Measurements from ENCODE around the gene TOM1L2. TPM values are rescaled to one million over a fixed set of nuclear protein-coding genes. Genes with fewer than 3 reads are reported as not detected.

TOM1L2 gene
- total RNA-seq, 1 experiment from 2014 or later, result 24.1 TPM

DNA sequence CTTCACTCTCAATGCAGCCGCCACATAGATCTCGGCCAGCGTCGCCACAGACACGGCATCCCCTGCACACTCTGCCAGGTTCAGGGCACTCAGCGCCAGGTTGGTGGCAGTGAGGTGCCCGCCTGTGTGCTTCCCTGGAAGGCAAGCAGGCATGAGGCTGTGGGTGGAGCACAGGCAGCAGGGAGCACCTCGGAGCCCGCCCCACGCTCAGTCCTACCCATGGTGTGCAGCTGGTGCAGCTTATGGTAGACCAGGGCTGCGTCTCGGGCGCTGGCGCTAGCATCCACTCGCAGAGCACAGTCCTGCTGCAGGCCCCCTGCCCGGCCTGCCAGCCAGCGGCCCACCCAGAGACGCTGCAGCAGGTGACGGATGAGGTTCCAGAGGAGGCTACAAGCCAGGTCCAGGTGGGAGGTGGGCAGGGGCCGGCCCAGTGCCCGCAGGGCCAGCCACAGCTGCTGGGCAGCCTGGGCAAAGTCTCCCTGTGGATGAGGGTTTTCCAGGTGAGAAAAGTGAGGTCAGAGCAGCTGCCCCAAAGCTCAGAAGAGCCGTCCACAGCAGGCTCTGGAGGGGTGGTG is 155.9 kb downstream of the TOM1L2 start:
- H3K9ac ChIP-seq (ENCODE audit: low read length), result no peak overlapping the region
- intact Hi-C loops (cut with micrococcal nuclease), result no loop called here
- H3K9me2 ChIP-seq (ENCODE audit: insufficient read depth), result no peaks in the 10 kb centered on the region
- peaks cover 30 to 74% of the 10 kb centered on the region in 2 experiments for H3K36me3 ChIP-seq (ENCODE audit: control insufficient read depth in 1 of 2, insufficient read depth in 2 of 2, low read length in 2 of 2)
- peaks cover 47% of the 10 kb centered on the region for H3K79me2 ChIP-seq (ENCODE audit: insufficient read depth, low read length)
- CTCF ChIA-PET, result no interaction called here
- POLR2A ChIA-PET, result no interaction called here
- no peak overlapping the region for H2AFZ ChIP-seq (ENCODE audit: low read depth, low read length, poor library complexity, severe bottlenecking)
- no peak overlapping the region for H3K4me2 ChIP-seq (ENCODE audit: low read length)
- ATAC-seq (no peak), DNase-seq (ENCODE audit: low read depth, low spot score) (no peak)
- no peaks in the 10 kb centered on the region for H3K9me3 ChIP-seq (ENCODE audit: control insufficient read depth in 1 of 2, insufficient read depth in 1 of 2, low read depth in 1 of 2, low read length in 2 of 2)
- no peaks in the 10 kb centered on the region for H3K27me3 ChIP-seq (ENCODE audit: insufficient read depth, low read length)
- no peak for TF ChIP-seq ZFX (IDR thresholded peaks at IDR 0.05)
- H3K27ac ChIP-seq (ENCODE audit: low read depth, low read length), result peak overlapping the region; percentile 39; the same call in 1 of the 2 replicates
- peaks cover 41 to 46% of the 10 kb centered on the region in 2 experiments for H3K4me1 ChIP-seq (ENCODE audit: control insufficient read depth in 1 of 2, insufficient read depth in 2 of 2, low read length in 2 of 2)
- RAD21 ChIA-PET (ENCODE audit: low non-redundant PET in 1 of 2, low total read pairs in 2 of 2, uncharacterized antibody in 2 of 2, unreplicated experiment in 2 of 2), result no interaction called here
- H3K4me3 ChIP-seq (replicated peaks in 1 of 2; ENCODE audit: low read depth in 1 of 2, low read length in 2 of 2), result no peak overlapping the region
- no TSS peak for BruUV-seq (replicated peaks)
- no peaks in the 10 kb centered on the region; the same call in 1 of the 2 replicates for H4K20me1 ChIP-seq (ENCODE audit: insufficient read depth)

DNA sequence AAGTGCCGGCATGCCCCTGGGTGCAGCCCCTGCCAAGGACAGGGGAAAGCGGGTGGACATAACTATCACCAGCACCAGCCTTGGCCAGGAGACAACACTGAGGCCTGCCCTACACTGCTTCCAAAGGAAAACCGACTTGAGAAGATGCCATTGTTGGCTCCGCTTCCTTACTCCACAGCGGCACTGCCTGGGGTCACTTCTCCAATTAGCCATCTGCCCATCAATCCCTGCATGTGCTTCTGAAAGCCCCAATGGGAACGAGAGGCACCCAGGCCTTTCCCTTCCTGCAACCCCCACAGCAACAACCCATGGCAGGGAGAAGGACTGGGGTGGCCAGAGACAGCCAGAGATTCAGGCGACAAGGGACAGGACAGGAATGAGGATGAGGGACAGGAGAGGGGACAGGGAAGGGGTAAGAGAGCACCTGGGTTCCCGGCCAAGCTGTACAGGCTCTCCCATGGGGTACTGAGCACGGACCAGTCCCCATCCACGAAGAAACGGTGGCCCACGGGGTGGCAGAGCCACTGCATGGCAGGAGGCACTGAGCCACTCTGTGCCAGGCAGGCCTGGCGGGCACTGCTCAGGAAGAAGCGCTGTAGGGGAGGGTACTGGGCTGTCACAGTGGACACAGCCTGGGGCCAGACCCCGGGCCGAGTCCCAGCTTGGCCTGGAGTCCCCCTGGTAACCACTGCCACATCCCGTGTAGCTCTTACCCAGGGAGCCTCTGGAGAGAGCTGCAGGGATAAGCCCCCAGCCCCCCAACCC is 156.6 kb downstream of the TOM1L2 start:
- Histone ChIP-seq H3K36me3 (ENCODE audit: control insufficient read depth in 1 of 2, insufficient read depth in 2 of 2, low read length in 2 of 2) (peaks cover 30 to 74% of the 10 kb centered on the region in 2 experiments), H3K9me2 (ENCODE audit: insufficient read depth) (no peaks in the 10 kb centered on the region), H3K9me3 (ENCODE audit: control insufficient read depth in 1 of 2, insufficient read depth in 1 of 2, low read depth in 1 of 2, low read length in 2 of 2) (no peaks in the 10 kb centered on the region), H3K4me1 (ENCODE audit: control insufficient read depth in 1 of 2, insufficient read depth in 2 of 2, low read length in 2 of 2) (peaks cover 33 to 40% of the 10 kb centered on the region in 2 experiments), H3K4me3 (replicated peaks in 1 of 2; ENCODE audit: low read depth in 1 of 2, low read length in 2 of 2) (no peak overlapping the region), H3K9ac (ENCODE audit: low read length) (no peak overlapping the region), H3K4me2 (ENCODE audit: low read length) (no peak overlapping the region), H3K79me2 (ENCODE audit: insufficient read depth, low read length) (peaks cover 43% of the 10 kb centered on the region), H3K27me3 (ENCODE audit: insufficient read depth, low read length) (no peaks in the 10 kb centered on the region), H3K27ac (ENCODE audit: low read depth, low read length) (peak overlapping the region; percentile 48), H4K20me1 (ENCODE audit: insufficient read depth) (no peaks in the 10 kb centered on the region; the same call in 1 of the 2 replicates), H2AFZ (ENCODE audit: low read depth, low read length, poor library complexity, severe bottlenecking) (no peak overlapping the region)
- ChIA-PET POLR2A (no interaction called here), CTCF (no interaction called here), RAD21 (ENCODE audit: low non-redundant PET in 1 of 2, low total read pairs in 2 of 2, uncharacterized antibody in 2 of 2, unreplicated experiment in 2 of 2) (no interaction called here)
- no peak for ATAC-seq
- BruUV-seq (replicated peaks), result no TSS peak
- intact Hi-C loops (cut with micrococcal nuclease), result no loop called here
- DNase-seq (ENCODE audit: low read depth, low spot score), result no peak
- TF ChIP-seq SP1 (IDR thresholded peaks at IDR 0.05; ENCODE audit: low read depth) (no peak), EGR1 (IDR thresholded peaks at IDR 0.05; ENCODE audit: low read depth) (no peak), SIN3A (IDR thresholded peaks at IDR 0.05; ENCODE audit: low read depth) (no peak), FOSL1 (IDR thresholded peaks at IDR 0.05; ENCODE audit: low read depth) (no peak), CEBPB (IDR thresholded peaks at IDR 0.05; ENCODE audit: low read depth) (no peak), TCF7L2 (IDR thresholded peaks at IDR 0.05; ENCODE audit: borderline replicate concordance, extremely low read depth, insufficient read depth, insufficient read length) (no peak), ZNF274 (IDR thresholded peaks at IDR 0.05; ENCODE audit: low read depth, low read length) (no peak), ELF1 (IDR thresholded peaks at IDR 0.05; ENCODE audit: borderline replicate concordance, low read depth) (no peak), JUND (IDR thresholded peaks at IDR 0.05) (no peak)
- TF ChIP-seq, protein P1, sequence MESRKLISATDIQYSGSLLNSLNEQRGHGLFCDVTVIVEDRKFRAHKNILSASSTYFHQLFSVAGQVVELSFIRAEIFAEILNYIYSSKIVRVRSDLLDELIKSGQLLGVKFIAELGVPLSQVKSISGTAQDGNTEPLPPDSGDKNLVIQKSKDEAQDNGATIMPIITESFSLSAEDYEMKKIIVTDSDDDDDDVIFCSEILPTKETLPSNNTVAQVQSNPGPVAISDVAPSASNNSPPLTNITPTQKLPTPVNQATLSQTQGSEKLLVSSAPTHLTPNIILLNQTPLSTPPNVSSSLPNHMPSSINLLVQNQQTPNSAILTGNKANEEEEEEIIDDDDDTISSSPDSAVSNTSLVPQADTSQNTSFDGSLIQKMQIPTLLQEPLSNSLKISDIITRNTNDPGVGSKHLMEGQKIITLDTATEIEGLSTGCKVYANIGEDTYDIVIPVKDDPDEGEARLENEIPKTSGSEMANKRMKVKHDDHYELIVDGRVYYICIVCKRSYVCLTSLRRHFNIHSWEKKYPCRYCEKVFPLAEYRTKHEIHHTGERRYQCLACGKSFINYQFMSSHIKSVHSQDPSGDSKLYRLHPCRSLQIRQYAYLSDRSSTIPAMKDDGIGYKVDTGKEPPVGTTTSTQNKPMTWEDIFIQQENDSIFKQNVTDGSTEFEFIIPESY (IDR thresholded peaks at IDR 0.05; ENCODE audit: extremely low read depth, insufficient replicate concordance, low read length), result no peak
- TF ChIP-seq, protein P2, sequence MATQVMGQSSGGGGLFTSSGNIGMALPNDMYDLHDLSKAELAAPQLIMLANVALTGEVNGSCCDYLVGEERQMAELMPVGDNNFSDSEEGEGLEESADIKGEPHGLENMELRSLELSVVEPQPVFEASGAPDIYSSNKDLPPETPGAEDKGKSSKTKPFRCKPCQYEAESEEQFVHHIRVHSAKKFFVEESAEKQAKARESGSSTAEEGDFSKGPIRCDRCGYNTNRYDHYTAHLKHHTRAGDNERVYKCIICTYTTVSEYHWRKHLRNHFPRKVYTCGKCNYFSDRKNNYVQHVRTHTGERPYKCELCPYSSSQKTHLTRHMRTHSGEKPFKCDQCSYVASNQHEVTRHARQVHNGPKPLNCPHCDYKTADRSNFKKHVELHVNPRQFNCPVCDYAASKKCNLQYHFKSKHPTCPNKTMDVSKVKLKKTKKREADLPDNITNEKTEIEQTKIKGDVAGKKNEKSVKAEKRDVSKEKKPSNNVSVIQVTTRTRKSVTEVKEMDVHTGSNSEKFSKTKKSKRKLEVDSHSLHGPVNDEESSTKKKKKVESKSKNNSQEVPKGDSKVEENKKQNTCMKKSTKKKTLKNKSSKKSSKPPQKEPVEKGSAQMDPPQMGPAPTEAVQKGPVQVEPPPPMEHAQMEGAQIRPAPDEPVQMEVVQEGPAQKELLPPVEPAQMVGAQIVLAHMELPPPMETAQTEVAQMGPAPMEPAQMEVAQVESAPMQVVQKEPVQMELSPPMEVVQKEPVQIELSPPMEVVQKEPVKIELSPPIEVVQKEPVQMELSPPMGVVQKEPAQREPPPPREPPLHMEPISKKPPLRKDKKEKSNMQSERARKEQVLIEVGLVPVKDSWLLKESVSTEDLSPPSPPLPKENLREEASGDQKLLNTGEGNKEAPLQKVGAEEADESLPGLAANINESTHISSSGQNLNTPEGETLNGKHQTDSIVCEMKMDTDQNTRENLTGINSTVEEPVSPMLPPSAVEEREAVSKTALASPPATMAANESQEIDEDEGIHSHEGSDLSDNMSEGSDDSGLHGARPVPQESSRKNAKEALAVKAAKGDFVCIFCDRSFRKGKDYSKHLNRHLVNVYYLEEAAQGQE (IDR thresholded peaks at IDR 0.05; ENCODE audit: low read depth), result no peak
- TF ChIP-seq, protein P3, sequence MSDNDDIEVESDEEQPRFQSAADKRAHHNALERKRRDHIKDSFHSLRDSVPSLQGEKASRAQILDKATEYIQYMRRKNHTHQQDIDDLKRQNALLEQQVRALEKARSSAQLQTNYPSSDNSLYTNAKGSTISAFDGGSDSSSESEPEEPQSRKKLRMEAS (IDR thresholded peaks at IDR 0.05), result no peak
- TF ChIP-seq, protein P4, sequence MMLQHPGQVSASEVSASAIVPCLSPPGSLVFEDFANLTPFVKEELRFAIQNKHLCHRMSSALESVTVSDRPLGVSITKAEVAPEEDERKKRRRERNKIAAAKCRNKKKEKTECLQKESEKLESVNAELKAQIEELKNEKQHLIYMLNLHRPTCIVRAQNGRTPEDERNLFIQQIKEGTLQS (IDR thresholded peaks at IDR 0.05), result no peak
